GM19238 (cell line): ENCODE results near the gene NRIP3.
"Not testable (repeated sequence)": the region's sequence is repeated elsewhere in the genome, so short reads cannot be mapped to it uniquely, and the experiment has no call there.

Experiments used
- DNase-seq: peaks from one replicate; pipeline ENCODE4 v3.0.0; 2011; ENCODE audit warnings: low spot score; ENCODE audit not compliant: insufficient read length

The NRIP3 gene

DNA sequence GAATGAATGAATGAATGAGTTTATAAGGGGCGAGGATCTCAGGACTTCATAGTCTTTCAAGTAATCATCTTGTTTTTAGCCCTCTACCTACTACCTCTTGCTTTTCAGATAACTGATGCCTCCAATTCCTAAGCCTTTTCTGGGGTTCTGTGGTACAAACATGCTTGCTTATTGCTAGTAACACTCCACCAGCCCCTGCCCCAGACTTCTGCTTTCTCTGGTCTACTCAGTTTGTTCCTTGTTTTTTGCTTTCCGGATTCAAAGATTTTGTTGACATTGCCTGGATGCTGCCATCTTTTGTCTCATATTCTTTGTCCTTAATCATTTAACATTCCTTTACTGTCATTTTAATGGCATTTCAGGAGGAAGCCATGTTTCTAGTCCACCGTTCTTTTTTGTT, 30.7 kb downstream of the NRIP3 start:
- DNase-seq, result no peak

DNA sequence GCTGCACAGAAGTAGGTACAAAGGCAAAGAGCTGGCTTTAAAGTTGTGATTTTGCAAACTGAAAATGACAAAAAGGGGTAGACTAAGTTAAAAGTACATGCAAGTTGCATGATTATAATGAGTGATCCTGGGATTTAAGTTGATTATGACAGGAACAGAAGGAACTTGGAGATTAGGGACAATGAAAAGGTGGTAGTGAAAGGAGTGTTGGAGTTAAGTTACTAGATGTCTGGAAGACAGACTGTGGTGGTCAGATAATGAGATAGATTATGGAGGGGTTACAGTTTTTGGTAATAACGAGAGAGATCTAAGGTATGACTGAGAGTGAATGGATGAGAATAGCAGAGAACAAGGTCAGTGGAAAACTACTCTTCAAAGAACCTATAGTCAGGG, 31.9 kb downstream of the NRIP3 start:
- DNase-seq, result no peak

DNA sequence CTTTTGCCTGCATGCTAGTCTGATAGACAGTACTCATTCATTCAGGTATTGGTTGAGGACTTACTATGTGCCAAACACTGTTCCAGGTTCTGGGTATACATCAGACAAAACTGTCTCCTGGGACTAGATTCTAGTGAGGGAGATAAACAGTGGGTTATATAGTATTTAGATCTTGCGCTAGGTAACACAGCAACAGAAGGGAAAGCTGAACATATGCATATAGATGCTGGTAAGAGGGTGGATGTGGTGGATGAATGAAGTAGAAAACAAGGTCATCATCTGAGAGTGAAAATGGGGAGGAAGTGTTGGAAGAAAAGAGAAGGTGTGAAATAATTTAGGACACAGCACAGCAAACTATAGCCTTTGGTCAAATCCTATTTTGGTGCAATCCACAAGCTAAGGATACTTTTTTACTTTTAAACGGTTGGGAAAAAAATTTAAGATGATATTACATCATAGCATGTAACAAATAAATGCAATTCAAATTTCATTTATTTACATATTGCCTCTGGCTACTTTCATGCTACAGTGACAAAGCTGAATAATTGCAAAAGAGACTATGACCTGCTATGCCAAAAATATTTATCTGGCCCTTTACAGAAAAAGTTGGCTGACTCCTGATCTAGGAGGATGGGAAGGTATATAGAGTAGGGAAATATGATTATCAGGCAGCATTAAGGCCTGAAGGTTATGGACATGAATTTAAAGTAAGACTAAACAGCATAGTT, 32.4 kb downstream of the NRIP3 start:
- DNase-seq, result no peak

DNA sequence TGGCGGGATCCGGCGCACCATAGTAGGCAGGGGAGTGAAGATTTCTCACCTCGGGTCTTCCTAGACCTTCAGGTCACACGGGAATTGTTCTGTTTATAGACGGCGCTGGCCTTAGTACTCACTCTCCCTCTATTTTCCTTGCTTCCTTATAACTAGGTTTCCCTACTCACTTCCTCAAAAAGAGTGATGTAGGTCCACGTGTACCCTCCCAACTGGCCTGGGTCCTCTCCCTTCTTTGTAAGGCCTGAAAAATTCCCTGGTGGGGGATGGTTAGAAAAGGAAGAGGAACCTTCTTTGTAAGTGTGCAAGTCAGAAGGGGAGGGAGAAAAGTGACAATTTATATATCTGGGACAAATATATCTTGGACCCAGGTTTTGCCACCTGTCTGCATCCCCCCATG, 36.6 kb downstream of the NRIP3 start:
- DNase-seq, result no peak

DNA sequence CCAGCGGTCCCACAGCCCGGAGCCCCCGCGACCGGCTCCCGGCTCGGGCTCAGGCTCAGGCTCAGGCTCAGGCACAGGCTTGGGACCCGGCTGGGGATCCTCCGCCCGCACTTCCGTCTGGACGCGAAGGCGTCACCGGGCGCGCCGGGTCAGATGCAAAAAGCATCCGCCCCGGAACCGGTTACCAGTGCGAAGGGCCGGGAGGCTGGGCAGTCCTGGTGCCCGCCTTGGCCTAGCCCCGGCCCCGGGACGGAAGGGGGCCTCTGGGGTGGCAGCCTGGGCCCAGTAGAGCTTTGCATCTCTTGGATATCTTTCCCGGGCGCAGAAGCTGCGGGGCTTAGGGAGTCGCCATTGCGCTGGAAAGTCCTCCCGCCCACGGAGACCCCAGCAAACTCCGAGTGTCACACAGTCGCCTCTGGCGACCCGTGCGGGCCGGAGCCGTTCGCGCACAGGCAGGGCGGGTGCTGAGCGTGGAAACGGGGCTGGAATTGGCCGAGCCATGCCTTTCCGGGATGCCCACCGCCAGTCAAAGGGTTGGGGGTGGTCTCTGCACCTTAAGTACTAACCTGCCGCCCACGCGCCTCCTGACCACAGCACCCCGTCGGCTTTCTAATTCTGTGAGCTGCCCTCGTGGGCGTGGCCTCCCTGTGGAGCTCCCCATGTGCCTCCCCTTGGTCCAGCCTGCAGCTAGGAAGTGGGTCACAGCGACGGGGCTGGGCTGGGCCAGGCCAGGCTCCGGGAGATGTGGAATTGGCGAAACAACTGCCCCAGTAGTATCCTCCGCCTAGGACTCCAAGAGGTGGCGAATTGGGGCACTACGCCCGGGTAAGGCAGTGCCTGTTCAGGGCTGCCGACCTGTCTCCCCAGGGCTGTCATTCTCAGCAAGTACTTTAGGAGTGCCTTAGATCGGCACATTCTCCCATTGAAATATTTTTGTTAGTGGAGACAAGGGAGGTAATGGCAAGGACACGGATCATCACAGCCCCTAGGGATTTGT, 39.2 kb downstream of the NRIP3 start, which contains the start of gene TMEM9B:
TMEM9B (minus strand) TSS at position 119 of the 997 bp plus-strand sequence. CDS start 129 bp downstream, outside the sequence.
- peak; percentile 75 for DNase-seq

DNA sequence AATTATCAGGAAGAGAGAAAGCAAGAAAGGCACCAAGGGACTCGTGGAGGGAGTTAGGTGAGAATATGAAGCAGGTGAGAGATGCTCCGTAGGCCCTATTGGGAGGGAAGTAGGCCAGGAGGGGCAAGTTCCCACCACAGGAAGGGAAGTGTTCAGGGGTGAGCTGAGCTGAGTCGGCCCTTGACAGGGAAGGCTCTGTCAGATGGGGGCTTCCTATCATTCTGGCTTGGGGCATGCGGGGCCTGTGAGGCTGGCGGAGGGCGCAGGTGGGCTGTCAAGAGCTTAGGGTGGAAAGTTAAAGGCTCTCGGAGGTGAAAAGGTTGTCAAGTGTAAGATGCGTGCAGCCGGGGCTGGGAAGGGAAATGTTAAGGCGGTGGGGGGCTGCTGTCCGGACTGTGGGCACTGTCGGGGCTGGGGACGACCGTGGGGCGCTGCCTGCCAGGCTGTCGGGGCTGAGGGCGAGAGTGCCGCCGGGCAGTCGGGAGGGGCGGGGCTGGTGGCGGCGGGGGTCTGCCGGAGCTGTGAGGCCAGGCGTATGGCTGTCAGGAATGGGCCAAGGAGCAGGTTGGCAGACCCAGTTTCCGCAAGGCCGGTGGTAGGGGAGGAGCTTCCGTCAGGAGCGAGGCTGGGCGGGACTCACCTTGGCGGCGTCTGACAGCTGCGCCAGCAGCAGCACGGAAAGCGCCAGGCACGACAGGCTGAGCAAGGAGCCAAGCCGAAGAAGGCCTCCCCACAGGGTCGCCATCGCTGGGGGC, 40.1 kb downstream of the NRIP3 start:
- peak; percentile 65 for DNase-seq

DNA sequence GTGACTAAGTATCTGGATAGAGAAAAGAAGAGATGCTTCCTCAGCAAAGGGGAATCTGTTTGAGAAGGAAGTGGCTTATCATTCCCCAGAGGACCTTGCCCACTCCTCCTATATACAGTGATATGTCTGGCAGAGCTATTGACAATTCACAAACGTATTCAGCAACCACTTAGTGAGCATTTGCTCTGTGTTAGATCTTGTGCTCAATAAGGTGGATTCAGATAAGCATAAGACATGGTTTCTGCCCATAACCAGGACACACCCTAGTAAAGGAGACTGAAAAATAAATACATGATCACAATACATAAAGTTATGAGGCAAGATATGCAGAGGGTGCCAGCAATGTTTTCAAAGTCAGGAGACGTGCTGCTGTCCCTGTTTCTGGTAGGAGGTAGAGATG, 41.0 kb downstream of the NRIP3 start:
- DNase-seq, result no peak

DNA sequence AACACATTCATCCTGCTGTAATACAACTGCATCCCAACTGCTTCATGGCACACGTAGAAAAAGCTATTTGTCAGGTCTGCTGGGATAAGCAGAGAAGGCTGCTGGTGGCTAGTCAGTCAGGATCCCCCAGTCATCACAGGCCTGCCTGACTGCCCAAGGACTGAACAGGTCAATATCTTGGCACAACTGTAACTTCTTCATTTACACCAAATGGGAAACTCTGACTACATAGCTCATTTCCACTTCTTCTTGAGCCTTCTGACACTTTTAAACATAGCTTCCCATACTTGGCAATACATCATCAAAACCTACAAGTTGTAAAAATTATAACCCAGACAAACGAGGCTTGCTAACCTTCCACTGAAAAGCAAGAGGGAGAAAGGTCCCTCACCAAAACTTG, 42.4 kb downstream of the NRIP3 start:
- DNase-seq, result no peak

DNA sequence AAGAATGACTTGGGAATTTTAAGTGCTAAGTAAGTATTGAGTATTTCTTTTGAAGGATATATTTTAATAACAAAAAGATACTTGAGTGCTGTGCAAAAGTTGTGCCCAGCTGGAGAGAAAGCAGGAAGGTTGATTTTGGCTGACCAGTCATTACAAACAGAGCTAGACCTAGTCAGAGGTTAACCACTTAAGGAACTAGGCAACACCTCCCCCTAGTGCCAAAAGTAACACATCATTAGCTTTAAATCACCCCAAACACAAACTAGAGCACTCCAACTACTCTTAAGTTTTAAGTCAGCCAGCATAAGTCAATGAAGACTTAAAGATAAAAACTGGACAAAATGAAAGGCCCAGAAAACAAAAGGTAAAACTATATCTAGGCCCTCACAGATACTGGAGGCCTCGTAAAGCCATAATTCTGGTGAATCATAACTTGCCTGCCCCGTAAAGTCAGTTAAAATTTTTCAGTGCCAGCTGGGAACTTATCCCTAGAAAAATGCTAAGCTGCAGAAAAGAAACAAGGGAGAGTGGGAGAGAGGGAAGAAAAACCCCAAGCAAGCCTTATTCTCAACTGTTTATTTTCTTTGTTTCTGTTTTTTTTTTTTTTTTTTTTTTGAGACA, 44.1 kb downstream of the NRIP3 start:
- peak; percentile 49 for DNase-seq

DNA sequence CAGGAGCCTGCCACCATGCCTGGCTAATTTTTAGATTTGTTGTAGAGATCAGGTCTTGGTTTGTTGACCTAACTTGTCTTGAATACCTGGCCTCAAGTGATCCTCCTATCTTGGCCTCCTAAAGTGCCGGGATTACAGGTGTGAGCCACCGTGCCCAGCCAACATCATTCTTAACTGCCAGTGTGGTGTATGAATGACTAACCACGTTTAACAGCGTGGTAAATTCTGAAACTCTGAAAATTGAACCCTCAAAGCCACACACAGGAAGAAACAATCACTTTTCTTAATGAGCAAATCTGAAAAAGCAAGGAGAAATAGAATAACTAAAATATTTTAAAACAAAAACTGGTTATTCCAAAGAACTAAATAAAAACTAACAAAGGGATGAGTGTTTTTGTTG, 46.9 kb downstream of the NRIP3 start:
- no peak for DNase-seq

DNA sequence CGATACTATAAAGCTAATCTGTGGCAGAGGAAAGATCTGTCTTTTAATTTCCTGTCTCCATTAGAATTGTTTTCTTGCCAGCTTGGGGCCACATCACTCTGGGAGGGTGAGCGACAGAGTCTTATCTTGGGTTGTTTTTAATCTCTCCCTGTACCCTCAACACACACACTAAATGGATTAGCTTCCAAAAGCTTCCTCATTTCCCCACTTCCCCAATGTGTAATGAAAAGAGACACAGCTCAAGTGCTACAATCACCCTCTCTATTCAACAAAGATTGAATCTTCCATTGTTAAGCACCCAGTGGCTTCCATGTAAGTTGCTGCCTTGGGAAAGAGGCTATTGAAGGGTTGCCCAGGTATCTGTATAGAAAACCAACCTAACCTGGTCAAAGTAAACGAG, 54.9 kb downstream of the NRIP3 start:
- DNase-seq, result no peak

DNA sequence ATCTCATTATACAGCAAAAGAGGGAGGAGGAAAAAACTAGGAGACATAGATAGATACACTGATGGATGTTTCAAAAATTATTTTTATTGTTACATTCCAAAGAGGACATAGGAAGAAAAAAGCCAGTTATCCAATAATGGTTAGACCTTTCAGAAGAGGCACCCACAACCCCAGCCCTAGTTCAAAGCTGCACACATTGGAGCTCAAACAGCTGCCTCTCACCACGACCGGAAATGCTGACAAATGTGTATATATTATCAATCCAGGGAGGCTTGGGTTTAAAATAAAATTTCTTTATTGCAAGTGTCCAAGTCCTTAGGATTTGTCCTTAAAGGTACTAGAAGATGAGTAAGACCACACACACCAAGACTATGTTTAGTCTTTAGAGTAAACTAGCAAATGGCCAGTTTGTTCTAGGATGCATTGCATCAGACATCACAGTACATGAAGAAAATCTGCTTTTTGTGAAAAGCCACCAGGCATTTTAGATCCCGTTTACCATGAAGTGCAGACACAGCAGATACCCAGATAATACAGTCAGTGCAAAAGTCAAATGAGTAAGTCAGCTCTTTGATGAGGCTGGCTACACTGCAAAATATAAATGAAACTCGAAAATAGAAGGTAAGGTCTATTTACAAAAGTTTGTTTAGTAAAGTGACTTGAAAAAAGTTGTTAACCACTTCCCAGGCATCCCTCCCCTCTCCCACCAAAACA, 56.4 kb downstream of the NRIP3 start:
- DNase-seq, result no peak

DNA sequence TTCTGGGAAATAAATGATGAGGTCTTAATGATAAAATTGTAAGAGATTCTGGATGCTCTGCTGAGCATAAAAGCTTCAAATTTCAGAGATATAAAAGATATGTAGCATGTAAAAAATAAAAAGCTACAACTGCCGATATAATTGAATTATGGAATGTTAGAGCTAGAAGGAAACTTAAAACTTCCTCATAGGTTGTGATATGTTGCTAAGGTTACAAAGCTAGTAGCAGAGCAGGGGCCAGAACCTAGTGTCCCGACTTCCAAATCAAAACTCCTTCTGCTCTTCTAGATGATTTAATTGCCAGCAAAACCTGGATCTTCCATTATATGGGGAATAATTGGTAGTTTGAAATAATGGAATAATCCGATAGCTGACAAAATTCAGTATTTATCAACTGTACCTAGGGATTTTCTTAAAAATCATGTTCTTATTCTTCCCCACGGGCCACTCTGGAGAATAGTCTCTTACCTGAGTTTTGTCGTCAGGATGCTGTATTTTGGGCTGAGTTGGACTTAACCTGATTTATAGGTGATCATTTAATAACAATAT, 61.2 kb downstream of the NRIP3 start, which contains the start of gene ASCL3:
ASCL3 (minus strand) TSS at position 499 of the 549 bp plus-strand sequence. CDS start 4,855 bp downstream, outside the sequence.
- no peak for DNase-seq

DNA sequence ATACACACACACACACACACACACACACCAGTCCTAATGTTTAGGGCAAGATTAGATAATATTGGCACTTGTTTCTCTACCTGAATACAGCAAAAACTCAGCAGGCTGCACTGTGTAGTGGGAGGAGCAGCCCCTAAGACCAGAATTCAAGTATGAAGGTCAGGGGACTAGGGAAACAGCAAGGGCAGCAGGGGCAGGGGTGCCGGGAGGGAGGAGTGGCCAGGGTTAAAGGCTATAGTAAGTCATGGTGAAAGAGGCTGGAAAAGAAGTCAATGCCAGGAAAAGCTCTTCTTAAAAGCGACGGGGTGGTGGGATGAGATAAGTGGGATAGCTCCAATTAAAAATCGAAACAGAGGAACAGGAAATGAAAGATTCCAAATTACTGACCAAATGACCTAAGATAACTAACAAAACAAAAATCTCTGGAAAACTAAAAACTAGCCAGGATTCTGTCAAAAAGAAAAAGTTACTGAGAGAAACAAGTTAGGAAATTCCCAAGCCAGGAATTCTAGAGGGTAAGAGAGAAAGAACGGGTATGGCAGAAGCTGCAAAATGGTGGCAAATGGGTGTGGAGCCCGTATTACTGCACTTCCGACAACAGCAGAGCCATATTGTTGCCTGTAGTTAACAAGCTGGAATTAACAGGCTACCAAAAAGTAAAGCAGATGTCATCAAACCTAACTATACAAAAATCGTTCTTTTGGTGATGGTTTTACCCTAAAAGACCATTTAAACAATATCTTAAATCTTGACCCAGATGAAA, 62.3 kb downstream of the NRIP3 start:
- DNase-seq, result no peak

DNA sequence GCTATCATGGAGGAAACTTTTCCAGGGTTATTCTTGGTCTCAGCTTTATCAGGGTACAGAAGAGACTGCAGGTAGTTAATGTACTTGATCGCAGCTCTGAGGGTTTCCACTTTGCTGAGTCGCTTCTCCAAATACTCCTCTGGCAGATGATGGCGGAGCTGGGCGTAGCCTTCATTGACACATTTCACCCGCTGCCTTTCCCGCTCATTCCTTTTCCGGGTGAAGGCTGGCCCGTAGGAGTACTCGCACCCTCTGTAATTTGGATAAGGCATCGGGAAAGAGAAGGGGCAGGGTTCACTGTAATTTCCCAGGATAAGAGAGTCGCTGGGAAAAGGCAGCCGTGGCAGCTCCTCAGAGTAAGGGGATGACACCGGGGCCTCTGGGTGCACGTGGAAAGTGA, 66.1 kb downstream of the NRIP3 start:
- no peak for DNase-seq

DNA sequence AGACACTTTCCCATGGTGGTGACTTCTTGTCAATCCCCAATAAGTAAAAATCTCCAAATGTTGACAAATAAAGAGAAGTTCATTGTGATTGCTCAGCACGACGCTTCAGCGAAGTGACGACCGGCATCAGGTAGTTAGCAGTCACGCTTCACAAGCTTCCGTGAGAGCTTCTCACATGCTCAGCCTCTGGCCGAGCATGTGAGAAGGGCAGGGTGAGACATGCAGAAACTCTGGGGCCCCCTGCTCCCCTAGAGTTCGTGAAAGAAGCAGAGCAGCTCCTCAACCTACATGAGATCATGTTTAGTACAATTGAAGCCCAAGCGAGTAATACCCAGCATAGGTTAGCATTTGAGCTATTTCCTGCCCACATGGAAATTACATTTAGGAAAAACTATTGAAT, 66.6 kb downstream of the NRIP3 start:
- DNase-seq, result no peak

DNA sequence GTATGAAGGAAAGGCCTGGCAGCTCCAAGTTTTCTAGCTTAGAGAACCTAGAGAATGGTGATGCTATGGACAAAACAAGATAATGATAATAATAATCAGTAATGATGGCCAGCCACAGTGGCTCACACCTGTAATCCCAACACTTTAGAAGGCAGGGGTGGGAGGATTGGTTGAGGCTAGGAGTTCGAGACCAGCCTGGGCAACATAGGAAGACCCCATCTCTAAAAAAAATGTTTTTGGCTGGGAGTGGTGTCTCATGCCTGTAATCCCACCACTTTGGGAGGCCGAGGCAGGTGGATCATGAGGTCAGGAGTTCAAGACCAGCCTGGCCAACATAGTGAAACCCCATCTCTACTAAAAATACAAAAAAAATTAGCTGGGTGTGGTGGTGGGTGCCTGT, 68.0 kb downstream of the NRIP3 start:
- not testable (repeated sequence) for DNase-seq

DNA sequence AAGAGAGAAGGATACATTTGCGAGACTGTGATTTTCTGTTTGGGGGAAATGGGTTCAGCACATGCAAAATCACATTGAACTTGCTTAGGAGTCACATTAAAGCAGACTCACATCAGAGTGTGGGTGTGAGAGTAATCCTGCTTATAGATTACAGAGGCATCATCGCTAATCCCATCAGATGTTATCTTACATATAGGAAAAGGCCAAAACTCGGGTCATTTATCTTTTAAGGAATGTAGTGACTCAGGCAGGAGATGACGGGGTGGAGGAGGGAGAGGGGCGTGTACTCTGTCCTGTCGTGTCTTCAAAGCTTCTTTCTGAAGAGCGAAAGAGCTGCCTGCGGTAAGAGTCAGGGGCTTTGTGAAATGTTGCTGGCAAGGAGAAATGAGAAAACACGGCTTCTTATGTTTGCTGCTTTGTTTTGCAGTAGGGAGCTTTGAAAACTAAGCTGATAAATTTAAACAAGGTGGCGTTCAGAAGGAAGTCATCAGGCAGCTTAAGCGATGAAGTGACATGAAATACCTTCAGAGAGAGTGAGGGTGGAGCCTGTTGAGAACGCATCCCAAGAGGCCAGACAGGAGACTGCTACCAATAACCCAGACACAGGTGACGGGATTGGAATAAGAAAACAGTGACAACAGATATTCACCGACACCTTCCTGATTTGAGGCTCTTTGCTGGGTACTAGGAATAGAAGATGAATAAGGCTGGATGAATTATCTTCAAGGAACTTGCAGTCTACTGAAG, 68.9 kb downstream of the NRIP3 start:
- DNase-seq, result no peak

DNA sequence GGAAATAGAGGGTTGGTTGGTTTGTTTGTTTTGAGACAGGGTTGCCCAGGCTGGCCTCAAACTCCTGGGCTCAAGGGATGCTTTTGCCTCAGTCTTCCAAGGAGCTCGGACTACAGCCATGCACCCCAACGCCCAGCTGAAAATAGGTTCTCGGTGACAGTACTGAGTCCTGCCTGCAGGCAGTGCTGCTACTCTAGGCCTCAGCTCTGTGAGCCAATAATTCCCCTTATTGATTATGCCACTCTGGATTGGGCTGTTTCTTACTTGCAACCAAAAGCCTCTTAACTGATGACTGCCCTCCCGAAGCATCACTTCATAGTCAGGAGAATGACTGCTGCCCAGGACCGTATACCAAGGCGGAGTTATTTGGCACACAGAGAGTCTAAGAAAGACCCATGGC, 69.9 kb downstream of the NRIP3 start:
- no peak for DNase-seq
